Keratinocyte (primary cell): ENCODE results near the gene VTI1A. TPM values are rescaled to one million over a fixed set of nuclear protein-coding genes. Genes with fewer than 3 reads are reported as not detected.
A peak's percentile ranks its signal among the peaks of the same experiment; 100 is the strongest.

Experiments
- DNase-seq: peaks from one replicate; pipeline ENCODE4 v3.0.0-alpha.2; 2011; ENCODE audit warnings: low read depth, missing footprints, low spot score
- FAIRE-seq: peaks from 2 replicates; lab custom pipeline; 2011; peaks lifted over from hg19 to GRCh38; lab: Jason Lieb, UNC
- H2AFZ ChIP-seq: 2 replicates; pipeline ENCODE4 v1.6.0; 2012; ENCODE audit warnings: low read length, control low read depth, inconsistent platforms; ENCODE audit not compliant: control insufficient read depth
- H3K27ac ChIP-seq: 2 replicates; pipeline ENCODE4 v1.5.1; 2011; ENCODE audit warnings: low read length; ENCODE audit not compliant: control insufficient read depth, insufficient read depth
- H3K27me3 ChIP-seq: 3 replicates; pipeline ENCODE4 v1.6.0; 2011; ENCODE audit warnings: low read length; ENCODE audit not compliant: control insufficient read depth, insufficient read depth; ENCODE audit errors: extremely low read depth
- H3K36me3 ChIP-seq, 2 experiments: 2 replicates in 1 of 2; 3 replicates in 1 of 2; pipeline ENCODE4 v1.5.1; 2011; ENCODE audit warnings: low read length in 2 of 2, mild to moderate bottlenecking in 1 of 2; ENCODE audit not compliant: control insufficient read depth in 2 of 2, insufficient read depth in 2 of 2; ENCODE audit errors: extremely low read depth in 1 of 2
- H3K4me1 ChIP-seq: 3 replicates; pipeline ENCODE4 v1.5.1; 2011; ENCODE audit warnings: low read length; ENCODE audit not compliant: control insufficient read depth, insufficient read depth; ENCODE audit errors: extremely low read depth
- H3K4me2 ChIP-seq: 3 replicates; pipeline ENCODE4 v1.6.0; 2011; ENCODE audit warnings: low read depth, low read length; ENCODE audit not compliant: control insufficient read depth, insufficient read depth; ENCODE audit errors: extremely low read depth
- H3K4me3 ChIP-seq, 3 experiments: fragments of 200-600 bp in 1 of 3; sonication (generic) in 1 of 3; 2 replicates in 2 of 3; 3 replicates in 1 of 3; pipeline ENCODE4 v1.5.1; 2011 to 2016; ENCODE audit warnings: low read length in 3 of 3, mild to moderate bottlenecking in 3 of 3, control low read depth in 2 of 3, inconsistent platforms in 1 of 3, low read depth in 1 of 3, mixed read lengths in 1 of 3, mixed run types in 1 of 3, moderate library complexity in 1 of 3; ENCODE audit not compliant: control insufficient read depth in 2 of 3, insufficient read depth in 2 of 3; ENCODE audit errors: extremely low read depth in 1 of 3
- H3K79me2 ChIP-seq: 2 replicates; pipeline ENCODE4 v1.6.0; 2012; ENCODE audit warnings: low read length; ENCODE audit not compliant: control insufficient read depth, insufficient read depth
- H3K9ac ChIP-seq: 3 replicates; pipeline ENCODE4 v1.6.0; 2011; ENCODE audit warnings: low read length; ENCODE audit not compliant: control insufficient read depth, insufficient read depth; ENCODE audit errors: extremely low read depth
- H3K9me1 ChIP-seq: 3 replicates; pipeline ENCODE4 v1.6.0; 2011; ENCODE audit warnings: low read length; ENCODE audit not compliant: control insufficient read depth, insufficient read depth; ENCODE audit errors: extremely low read depth
- H3K9me3 ChIP-seq: 2 replicates; pipeline ENCODE4 v1.5.1; 2012; ENCODE audit warnings: low read depth, low read length; ENCODE audit not compliant: control insufficient read depth
- H4K20me1 ChIP-seq: 3 replicates; pipeline ENCODE4 v1.6.0; 2011; ENCODE audit warnings: low read length; ENCODE audit not compliant: control insufficient read depth, insufficient read depth; ENCODE audit errors: extremely low read depth
- EZH2 ChIP-seq: IDR thresholded peaks from one replicate; pipeline ENCODE4 v1.6.1; 2012; ENCODE audit warnings: inconsistent platforms, mild to moderate bottlenecking, low read length, moderate library complexity
- dilution Hi-C: fragments of 300-500 bp; cut with MboI; formaldehyde crosslinking; loops from one replicate; pipeline ENCODE4 v1.7.0; 2020; ENCODE audit warnings: low sequenced_read_pairs; ENCODE audit not compliant: extremely low pct_ligation_motif_present
- polyA minus RNA-seq, 3 experiments: library from RNA; depleted of rRNA, polyadenylated mRNA; stranded (reverse); fragments of >200 nt; gene quantifications; 1 replicate in 1 of 3; 2 replicates in 1 of 3; 3 replicates in 1 of 3; pipeline ENCODE4 v1.2.3, GENCODE V29; 2011
- polyA plus RNA-seq, 5 experiments: library from polyadenylated mRNA; depleted of rRNA in 3 of 5; stranded (reverse) in 3 of 5; stranded (forward) in 1 of 5; unstranded in 1 of 5; fragments of >200 nt; gene quantifications; 1 replicate in 1 of 5; 2 replicates in 3 of 5; 3 replicates in 1 of 5; pipeline versions ENCODE4 v1.2.1 to v1.2.3, GENCODE V29; 2011 to 2012; ENCODE audit warnings: missing spikeins in 2 of 5, low read depth in 1 of 5, low replicate concordance in 1 of 5
- TF ChIP-seq, protein P1 (sequence below), 3 experiments: IDR thresholded peaks in 1 of 3; conservative IDR thresholded peaks in 1 of 3; optimal IDR thresholded peaks in 1 of 3; 2 replicates in 2 of 3; 3 replicates in 1 of 3; pipeline versions ENCODE3 to v1.5.1; 2011; ENCODE audit warnings: low read length in 3 of 3, mild to moderate bottlenecking in 3 of 3, moderate library complexity in 2 of 3, control low read depth in 1 of 3, inconsistent platforms in 1 of 3; ENCODE audit not compliant: insufficient read depth in 2 of 3; ENCODE audit errors: extremely low read depth in 1 of 3

VTI1A gene
- 15.0 to 18.5 TPM (median 15.1 TPM) in 3 replicates for polyA plus RNA-seq
- 66.7 TPM for polyA plus RNA-seq (2011; ENCODE audit: low read depth)
- polyA plus RNA-seq (2011; cell fraction: cytosol; rRNA removed): 13.3 and 16.8 TPM in 2 replicates
- 26.3 and 32.9 TPM in 2 replicates for polyA plus RNA-seq (2011; cell fraction: nucleus; rRNA removed)
- 12.1 and 14.5 TPM in 2 replicates for polyA plus RNA-seq (2012; ENCODE audit: low replicate concordance)
- 5.9 to 31.0 TPM (median 16.8 TPM) in 3 replicates for polyA minus RNA-seq
- 10.4 TPM for polyA minus RNA-seq (2011; cell fraction: cytosol; rRNA and poly(A)+ RNA removed)
- 38.2 and 48.2 TPM in 2 replicates for polyA minus RNA-seq (2011; cell fraction: nucleus; rRNA and poly(A)+ RNA removed)

GRCh38 chr10:112446855-112447619, at the start of gene VTI1A, which contains the start of gene ZDHHC6:
TSS of gene VTI1A (plus strand) at chr10:112447215. CDS start at chr10:112447374, 159 bp downstream.
TSS of gene ZDHHC6 (minus strand) at chr10:112446914. CDS start at chr10:112445436, 1,478 bp downstream.
- Histone ChIP-seq H3K36me3 (peaks cover 0 to 2% of the 10 kb centered on the region in 2 experiments), H3K9ac (peak within 1 kb of the TSS; percentile 97), H3K4me3 (peak within 1 kb of the TSS; percentile 86 to 99 (median 98)), H3K9me1 (no peaks in the 10 kb centered on the region), H3K79me2 (peaks cover 65% of the 10 kb centered on the region), H2AFZ (peak within 1 kb of the TSS; percentile 93), H4K20me1 (no peaks in the 10 kb centered on the region), H3K9me3 (no peaks in the 10 kb centered on the region), H3K4me1 (peaks cover 17% of the 10 kb centered on the region), H3K27me3 (no peaks in the 10 kb centered on the region), H3K4me2 (peak within 1 kb of the TSS; percentile 95), H3K27ac (peak within 1 kb of the TSS; percentile 90)
- dilution Hi-C loops: no loop called here
- peak; percentile 32 for DNase-seq
- FAIRE-seq: no peak
- TF ChIP-seq, protein P1, sequence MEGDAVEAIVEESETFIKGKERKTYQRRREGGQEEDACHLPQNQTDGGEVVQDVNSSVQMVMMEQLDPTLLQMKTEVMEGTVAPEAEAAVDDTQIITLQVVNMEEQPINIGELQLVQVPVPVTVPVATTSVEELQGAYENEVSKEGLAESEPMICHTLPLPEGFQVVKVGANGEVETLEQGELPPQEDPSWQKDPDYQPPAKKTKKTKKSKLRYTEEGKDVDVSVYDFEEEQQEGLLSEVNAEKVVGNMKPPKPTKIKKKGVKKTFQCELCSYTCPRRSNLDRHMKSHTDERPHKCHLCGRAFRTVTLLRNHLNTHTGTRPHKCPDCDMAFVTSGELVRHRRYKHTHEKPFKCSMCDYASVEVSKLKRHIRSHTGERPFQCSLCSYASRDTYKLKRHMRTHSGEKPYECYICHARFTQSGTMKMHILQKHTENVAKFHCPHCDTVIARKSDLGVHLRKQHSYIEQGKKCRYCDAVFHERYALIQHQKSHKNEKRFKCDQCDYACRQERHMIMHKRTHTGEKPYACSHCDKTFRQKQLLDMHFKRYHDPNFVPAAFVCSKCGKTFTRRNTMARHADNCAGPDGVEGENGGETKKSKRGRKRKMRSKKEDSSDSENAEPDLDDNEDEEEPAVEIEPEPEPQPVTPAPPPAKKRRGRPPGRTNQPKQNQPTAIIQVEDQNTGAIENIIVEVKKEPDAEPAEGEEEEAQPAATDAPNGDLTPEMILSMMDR (optimal IDR thresholded peaks at IDR 0.05 in 1 of 3, IDR thresholded peaks at IDR 0.05 in 1 of 3, conservative IDR thresholded peaks at IDR 0.05 in 1 of 3; ENCODE audit: extremely low read depth in 1 of 3, insufficient read depth in 2 of 3, low read length in 3 of 3): peak; percentile 18 to 42 (median 18)
- TF ChIP-seq EZH2: no peak

- FAIRE-seq: no peak
- Histone ChIP-seq H3K9me1 (no peaks in the 10 kb centered on the region), H3K36me3 (no peaks in the 10 kb centered on the region), H3K4me1 (no peaks in the 10 kb centered on the region), H3K4me3 (no peak overlapping the region), H3K4me2 (no peak overlapping the region), H2AFZ (no peak overlapping the region), H3K9ac (no peak overlapping the region), H4K20me1 (no peaks in the 10 kb centered on the region), H3K79me2 (no peaks in the 10 kb centered on the region), H3K9me3 (no peaks in the 10 kb centered on the region), H3K27me3 (no peaks in the 10 kb centered on the region), H3K27ac (no peak overlapping the region)
- TF ChIP-seq, protein P1 (optimal IDR thresholded peaks at IDR 0.05 in 1 of 3, IDR thresholded peaks at IDR 0.05 in 1 of 3, conservative IDR thresholded peaks at IDR 0.05 in 1 of 3; ENCODE audit: extremely low read depth in 1 of 3, insufficient read depth in 2 of 3, low read length in 3 of 3): no peak
- no peak for TF ChIP-seq EZH2
- dilution Hi-C loops: no loop called here
- DNase-seq: no peak
Observed at GRCh38 chr10:112397592-112397991, 49.4 kb upstream of the VTI1A start.
